ENCODE measurements around the gene TRIM51.
"Not testable (repeated sequence)": the region's sequence is repeated elsewhere in the genome, so short reads cannot be mapped to it uniquely, and the experiment has no call there.

Gene TRIM51

GRCh38 chr11:55882997-55883396 lies at the start of gene TRIM51:
Gene TRIM51, plus strand, starts transcription at chr11:55883297. Its CDS starts 2,132 bp downstream, at chr11:55885429.
- DNase-seq, result not testable (repeated sequence)

- no peak for DNase-seq
These were observed 44.6 kb upstream of the TRIM51 start, which contains the start of gene OR5D16 for GRCh38 chr11:55838452-55838851. Gene OR5D16, plus strand, starts transcription at chr11:55838752. Its CDS starts 0 bp downstream, at chr11:55838752.

- DNase-seq, result no peak
These were observed 35.6 kb upstream of the TRIM51 start for GRCh38 chr11:55847453-55847852.

- no peak for DNase-seq
These were observed 34.1 kb upstream of the TRIM51 start for GRCh38 chr11:55849037-55849436.

- DNase-seq, result no peak
These were observed 31.0 kb upstream of the TRIM51 start for GRCh38 chr11:55852141-55852540.

GRCh38 chr11:55854704-55855103 lies 28.4 kb upstream of the TRIM51 start:
- DNase-seq, result no peak

GRCh38 chr11:55867354-55867753 lies 15.7 kb upstream of the TRIM51 start:
- DNase-seq, result not testable (repeated sequence)

- not testable (repeated sequence) for DNase-seq
These were observed 10.4 kb upstream of the TRIM51 start for GRCh38 chr11:55872731-55873130.

- not testable (repeated sequence) for DNase-seq
These were observed 10.0 kb upstream of the TRIM51 start for GRCh38 chr11:55873146-55873545.

- DNase-seq, result not testable (repeated sequence)
These were observed 1.9 kb downstream of the TRIM51 start for GRCh38 chr11:55884995-55885394.

GRCh38 chr11:55885481-55885880 lies 2.4 kb downstream of the TRIM51 start:
- DNase-seq, result not testable (repeated sequence)

- no peak for DNase-seq
These were observed 12.1 kb downstream of the TRIM51 start for GRCh38 chr11:55895216-55895615.

GRCh38 chr11:55902308-55902707 lies 19.2 kb downstream of the TRIM51 start:
- no peak for DNase-seq

- DNase-seq, result no peak
These were observed 31.4 kb downstream of the TRIM51 start, which contains the start of gene OR5W2 for GRCh38 chr11:55914482-55914881. Gene OR5W2, minus strand, starts transcription at chr11:55914582. Its CDS starts 0 bp downstream, at chr11:55914582.

- DNase-seq, result no peak
These were observed 37.4 kb downstream of the TRIM51 start for GRCh38 chr11:55920537-55920936.

- no peak for DNase-seq
These were observed 53.2 kb downstream of the TRIM51 start, which contains the start of gene OR5I1 for GRCh38 chr11:55936300-55936699. Gene OR5I1, minus strand, starts transcription at chr11:55936400. Its CDS starts 0 bp downstream, at chr11:55936400.
